Hippocampal formation (tissue), 2 donors: Measurements from ENCODE around the gene OR2AG1.

Experiments
- DNase-seq, 2 donors: peaks; one replicate each; lab custom pipeline; 2025; lab: John Stamatoyannopoulos, UW

Gene OR2AG1, protein sequence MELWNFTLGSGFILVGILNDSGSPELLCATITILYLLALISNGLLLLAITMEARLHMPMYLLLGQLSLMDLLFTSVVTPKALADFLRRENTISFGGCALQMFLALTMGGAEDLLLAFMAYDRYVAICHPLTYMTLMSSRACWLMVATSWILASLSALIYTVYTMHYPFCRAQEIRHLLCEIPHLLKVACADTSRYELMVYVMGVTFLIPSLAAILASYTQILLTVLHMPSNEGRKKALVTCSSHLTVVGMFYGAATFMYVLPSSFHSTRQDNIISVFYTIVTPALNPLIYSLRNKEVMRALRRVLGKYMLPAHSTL

DNA sequence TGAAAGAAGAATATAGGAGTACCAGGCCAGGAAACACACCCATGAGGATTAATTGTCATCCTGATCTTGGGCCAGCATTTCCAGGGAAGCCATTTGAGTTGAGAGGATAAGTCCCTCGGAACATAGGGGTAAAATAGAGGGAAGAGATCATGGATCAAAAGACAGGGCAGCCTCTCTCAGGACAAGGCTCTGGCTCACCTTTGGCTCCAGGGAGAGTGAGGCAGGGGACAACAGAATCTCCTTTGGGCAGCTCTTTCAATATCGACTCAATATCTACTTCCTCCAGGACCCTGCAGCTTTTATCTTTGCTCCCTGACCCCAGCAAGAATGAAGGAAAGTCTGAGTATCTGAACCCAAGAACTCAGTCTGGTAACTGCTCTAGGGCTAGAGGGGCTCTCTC, at the start of gene OR2AG1:
Gene OR2AG1, plus strand, starts transcription at position 301 of the 400 bp plus-strand sequence. CDS start 2,018 bp downstream, outside the sequence.
- no peak for DNase-seq

DNA sequence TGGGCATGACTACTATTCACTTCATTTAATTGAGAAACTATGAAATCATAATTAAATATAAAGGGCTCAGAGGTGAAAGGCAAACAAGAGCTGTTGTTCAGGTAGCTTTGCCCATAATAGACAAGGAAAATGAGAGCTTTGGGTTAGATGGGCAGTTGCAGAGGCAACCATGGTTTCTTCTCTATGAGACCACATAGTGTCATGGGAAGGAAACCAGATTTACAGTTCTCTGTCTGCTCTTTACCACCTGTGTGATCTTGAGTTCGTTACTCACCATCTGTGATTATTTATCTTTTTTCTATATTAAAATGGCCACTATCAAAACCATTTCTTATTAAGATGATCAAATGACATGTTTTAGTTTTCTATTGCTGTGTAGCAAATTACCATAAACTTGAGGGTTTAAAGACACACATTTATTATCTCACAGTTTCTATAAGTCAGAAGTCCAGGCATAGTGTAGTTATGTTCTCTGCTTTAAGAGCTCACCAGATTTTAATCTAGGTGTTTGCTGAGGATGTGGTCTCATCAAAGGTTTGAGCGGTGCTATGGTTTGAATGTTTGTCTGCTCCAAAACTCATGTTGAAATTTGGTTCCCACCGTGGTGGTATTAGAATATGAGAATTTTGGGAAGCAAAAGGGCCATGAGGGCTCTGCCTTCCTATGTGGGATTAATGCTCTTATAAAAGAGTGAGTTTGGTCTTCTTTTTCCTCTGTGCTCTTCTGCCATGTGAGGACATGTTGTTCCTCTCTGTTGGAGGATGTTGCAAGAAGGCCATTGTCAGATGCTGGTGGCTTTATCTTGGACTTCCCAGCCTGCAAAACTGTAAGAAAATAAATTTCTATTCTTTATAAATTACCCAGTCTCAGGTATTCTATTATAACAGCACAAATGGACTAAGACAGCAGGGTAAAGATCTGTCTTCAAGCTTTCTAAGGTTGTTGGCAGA, 49.2 kb upstream of the OR2AG1 start:
- no peak for DNase-seq

DNA sequence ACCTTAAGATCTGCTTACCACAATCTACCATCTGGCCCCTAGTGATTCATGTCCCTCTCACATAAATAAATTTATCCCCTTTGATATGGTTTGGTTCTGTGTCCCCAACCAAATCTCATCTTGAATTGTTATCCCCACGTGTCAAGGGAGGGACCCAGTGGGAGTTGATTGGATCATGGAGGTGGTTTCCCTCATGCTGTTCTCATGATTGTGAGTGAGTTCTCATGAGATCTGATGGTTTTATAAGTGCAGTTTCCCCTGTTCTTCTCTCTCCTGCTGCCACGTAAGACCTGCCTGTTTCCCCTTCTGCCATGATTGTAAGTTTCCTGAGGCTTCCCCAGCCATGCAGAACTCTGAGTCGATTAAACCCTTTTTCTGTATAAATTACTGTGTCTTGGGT, 48.2 kb upstream of the OR2AG1 start:
- DNase-seq = no peak

DNA sequence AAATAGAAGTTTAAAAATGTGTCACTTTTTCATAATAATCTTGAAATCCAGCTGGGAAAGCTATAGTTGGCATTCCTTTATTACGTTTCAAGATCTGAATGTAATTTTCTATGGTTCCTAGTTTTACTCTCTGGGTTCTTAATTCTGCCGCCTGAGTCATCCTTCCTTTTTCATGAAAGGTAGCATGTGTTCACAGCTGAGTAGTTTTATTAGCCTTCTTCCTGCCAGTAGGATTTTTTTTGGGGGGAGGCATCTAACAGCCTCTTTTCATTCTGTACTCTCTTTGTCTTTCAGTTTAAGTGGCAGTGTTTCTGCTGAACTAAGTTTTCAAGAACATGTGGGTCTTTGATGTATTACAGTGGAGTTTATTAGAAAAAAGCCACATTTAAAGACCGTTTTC, 47.5 kb upstream of the OR2AG1 start:
- DNase-seq = no peak

DNA sequence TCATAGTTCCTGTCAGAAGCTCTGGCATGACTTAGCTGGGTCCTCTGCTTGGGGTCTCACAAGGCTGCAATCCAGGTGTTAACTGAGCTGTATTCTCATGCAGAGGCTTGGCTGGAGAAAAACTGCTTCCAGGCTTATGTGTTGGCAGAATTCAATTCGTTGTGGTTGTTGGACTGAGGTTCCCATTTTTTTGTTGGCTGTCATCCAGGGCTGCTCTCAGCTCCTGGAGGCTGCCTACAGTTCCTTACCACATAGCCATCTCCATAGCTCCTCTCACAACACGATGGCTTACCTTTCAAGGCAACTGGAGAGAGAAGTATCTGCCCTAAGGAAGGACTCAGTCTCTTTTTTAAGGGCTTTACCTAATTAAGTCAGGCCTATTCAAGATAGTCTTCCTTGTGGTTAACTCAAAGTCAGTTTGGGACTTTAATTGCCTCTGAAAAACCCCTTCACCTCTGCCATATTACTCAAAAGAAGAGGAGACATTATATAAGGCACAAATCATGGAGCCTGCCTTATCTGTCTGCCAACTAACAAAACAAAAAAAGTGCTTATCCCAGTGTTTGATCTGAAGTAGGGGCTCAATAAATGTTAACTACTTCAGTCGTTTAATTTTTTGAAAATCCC, 46.2 kb upstream of the OR2AG1 start:
- no peak for DNase-seq

DNA sequence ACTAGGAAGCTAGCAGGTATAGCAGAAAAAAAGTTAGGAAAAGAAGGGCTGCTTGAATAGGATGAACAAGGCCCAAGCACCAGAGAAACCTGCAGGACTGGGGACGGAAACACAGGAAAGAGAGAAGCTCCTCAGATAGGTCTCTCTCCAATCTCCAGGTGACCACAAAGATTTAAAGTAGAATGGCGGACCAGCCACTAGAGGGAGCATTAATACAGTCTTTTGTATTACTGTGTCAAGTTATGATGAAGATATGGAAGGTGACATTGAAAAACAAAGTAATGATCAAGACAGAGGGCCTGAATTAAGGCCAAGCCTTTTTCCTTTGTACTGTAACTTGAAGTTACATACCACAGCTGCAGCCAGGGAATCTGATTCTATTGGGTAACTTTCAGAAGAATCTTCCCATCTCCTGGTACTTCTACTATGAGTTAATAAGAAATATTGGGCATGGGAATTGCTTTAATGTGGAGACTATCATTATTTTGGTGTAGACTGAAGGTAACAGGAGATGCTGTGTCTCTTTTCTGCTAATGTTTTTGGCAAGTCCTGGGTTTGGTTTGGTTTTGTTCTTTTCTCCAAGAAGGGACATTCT, 44.9 kb upstream of the OR2AG1 start:
- peak in 1 of 2 donors; percentile 0 for DNase-seq

DNA sequence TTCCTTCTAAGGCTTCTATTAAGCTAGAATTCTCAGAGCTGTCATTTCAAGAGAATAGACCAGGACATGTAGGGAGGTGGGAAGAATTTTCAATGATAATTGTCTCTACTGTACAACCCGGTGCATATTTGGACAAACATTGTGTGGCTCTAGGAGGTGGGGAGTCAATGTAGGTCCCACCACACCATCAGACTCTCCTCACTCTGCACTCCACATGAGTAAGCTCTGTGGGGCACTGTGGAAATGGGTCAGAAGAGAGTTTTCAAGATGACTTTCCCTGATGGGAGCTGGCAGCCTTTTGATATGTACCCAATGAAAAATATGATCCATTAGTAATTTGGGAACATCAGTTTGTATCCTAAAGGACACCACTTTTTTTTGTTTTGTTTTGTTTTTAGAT, 44.2 kb upstream of the OR2AG1 start:
- DNase-seq = no peak

DNA sequence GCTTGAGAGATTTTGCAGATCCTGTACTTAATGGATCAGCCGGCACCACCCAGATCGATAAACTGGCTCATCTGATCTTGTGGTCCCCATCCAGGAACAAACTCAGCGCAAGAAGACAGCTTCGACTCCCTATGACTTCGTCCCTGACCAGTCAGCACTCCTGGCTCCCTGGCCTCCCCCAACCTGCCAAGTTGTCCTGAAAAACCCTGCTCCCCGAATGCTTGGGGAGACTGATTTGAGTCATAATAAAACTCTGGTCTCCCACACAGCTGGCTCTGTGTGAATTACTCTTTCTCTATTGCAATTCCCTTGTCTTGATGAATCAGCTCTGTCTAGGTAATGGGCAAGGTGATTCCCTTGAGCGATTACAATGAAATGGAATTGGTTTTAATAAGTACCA, 40.6 kb upstream of the OR2AG1 start:
- DNase-seq = no peak

DNA sequence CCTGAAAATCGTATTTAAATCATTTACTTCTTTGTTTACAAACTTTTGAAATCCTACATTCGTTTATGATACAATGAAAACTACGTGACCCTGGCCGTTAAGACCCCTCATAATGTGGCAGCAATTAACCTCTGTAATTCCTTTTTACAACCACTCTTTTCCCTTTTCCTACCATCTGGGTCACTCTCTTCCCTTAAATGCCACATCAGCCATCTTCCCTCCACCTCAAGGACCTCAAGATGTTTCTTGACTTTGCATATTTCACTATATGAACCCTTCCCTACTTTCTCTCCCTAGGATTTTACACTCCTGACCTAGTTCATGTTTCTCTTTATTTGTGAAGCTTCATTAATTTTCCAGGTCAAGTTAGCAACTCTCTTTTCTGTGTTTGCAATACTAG, 37.8 kb upstream of the OR2AG1 start:
- no peak for DNase-seq

DNA sequence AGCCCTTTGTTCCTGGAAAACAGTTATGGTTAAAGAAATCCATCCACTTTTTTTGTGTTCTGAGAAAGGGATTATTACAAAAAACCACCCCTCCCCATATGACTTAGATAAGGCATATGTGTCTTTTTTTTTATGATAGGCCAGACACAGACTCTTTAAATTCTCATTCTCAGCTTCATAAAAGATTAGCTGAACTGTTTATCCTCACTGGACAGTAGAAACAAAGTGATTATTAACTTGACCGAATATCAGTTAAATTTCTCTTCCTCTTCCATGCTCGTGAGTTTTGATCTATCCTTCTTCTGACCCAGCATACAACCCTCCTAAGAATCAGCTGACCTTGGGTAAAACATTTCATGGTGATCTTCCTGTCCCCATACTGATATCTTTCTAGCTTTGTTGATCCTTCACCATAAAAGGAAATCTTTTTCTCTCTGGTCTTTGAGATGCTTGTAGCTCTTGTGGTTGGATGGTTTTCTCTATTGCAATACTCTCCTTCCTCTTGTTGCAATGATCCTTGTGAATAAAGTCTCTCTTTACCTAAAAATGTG, 37.3 kb upstream of the OR2AG1 start:
- DNase-seq = no peak

DNA sequence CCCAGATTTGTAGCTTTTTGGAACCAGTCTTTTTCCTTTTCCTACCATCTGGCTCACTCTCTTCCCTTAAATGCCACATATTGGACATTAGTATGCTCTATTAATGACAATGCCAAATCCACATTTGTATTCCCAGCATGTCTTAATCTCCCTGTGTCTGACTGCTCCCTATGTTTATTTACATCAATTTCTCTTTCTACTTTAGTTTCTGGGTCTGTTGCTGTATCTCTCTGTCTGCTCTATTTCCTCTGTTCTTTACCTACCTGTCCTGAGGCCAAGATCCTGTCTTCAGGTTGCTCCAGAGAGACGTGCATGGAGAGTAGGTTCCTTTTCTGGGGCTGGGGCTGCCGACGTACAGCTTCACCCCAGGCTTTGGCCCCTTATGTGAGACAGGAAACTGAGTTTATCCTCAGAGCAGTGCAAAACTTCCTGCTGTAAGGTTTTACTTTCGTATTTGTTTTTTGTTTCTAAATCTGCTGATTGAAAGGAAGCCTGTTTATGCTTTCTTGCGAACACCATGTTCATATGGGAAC, 36.7 kb upstream of the OR2AG1 start:
- no peak for DNase-seq

DNA sequence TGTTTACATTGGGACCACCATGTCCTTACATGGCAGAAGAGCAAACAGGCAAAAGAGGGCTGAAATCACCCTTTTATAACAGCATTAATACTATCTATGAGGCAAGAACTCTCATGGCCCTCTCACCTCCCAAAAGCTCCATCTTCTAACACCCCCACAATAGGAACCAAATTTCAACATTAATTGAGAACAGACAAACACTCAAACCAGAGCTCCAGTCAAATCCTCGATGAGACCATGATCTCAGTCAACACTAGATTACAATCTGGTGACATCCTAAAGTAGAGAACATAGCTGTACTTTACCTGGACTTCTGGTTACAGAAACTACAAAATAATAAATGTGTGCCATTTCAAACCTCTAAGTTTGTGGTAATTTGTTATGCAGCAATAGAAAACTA, 36.2 kb upstream of the OR2AG1 start:
- no peak for DNase-seq

DNA sequence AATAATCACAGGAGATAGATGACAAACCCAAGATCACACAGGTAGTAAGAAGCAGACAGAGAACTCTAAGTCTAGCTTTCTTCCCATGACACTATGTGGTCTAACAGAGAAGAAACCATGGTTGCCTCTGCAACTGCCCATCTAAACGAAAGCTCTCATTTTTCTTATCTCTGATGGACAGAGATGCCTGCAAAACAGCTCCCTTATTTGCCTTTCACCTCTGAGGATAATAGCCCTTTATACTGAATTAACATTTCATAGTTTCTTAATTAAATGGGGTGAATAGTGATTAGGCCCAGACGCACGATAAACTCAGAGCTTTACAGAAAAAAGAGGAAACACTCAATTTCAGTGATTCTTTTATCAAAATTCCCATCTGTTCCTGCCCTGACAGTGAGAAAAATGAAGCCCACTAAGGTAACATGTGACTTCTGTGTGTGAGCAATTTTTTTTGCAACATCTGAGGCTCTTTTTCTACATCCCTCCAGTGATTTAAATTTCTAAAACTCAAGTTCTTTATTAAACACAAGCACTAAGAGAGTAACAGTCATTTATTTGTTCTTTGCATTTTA, 35.6 kb upstream of the OR2AG1 start:
- no peak for DNase-seq

DNA sequence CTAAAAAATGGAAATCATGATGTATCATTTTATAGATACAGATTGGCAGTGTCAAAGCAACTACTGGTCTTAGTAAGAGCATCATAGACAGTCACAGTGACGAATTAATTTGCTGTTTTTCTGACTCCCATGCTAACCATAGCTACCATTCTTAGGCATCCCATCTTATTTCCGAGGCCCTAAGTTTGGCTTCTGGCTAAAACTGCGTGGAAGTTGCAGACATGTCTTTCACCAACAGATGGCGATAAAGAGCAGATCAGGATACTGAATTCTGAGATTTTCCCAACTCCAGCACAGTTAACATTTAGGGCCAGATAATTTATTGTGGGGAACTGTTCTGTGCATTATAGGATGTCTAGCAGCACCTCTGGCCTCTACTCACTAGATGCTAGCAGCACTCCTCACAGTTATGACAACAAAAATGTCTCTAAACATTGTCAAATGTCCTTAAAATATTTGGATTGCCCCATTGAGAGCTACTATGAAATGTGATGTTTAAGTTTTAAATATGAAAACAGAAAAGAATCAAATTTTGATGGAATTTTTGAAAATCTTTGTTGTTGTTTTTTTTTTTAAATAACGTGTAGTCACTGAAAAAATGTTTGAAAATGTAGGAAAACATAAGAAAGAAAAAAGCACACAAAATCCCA, 27.4 kb upstream of the OR2AG1 start:
- DNase-seq = peak in 1 of 2 donors; percentile 16

DNA sequence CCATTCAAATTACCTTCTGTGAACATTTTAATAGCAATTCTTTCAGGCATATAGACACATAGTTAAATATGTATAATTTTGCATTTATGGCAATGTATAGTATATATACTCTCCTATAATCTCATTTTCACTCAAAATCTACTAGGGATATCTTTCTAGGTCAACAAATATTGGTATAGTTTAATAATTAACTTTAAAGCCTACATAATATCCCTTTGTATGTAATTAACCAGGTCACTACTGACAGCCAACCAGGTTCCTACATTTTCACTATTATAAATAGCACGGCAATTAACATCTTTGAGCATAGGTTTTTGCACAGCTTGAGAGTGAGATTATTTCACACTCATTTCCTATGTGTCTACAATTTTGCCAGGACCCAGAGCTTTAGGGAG, 26.9 kb upstream of the OR2AG1 start:
- DNase-seq = no peak

DNA sequence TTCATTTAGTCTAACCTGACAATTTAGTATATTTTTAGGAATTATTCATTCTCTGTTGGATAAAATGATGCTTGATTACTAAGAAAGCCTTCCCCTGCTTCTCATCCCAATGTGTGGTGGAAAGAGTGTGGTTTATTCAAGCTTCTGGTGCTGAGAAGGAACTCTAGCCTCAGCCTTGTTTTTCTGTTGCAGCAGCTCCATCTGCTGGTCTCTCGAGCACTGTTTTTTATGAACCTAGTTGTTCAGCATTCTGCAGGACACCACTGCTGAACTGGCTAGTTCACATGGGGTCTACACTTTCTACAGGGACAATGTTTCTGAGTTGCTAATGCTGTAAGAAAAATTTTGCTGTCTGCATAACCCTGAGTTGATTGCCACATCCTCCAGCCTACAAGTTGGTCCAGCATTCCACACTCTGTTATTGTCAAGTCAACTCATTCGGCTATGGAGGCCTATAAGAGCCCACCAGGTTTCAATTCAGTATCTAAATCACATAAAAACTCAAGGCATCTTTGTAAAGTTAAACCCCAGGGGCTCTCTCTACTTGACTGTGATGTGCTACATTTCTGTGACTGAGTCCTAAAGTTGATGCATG, 25.4 kb upstream of the OR2AG1 start:
- peak; percentile 41 to 81 for DNase-seq

DNA sequence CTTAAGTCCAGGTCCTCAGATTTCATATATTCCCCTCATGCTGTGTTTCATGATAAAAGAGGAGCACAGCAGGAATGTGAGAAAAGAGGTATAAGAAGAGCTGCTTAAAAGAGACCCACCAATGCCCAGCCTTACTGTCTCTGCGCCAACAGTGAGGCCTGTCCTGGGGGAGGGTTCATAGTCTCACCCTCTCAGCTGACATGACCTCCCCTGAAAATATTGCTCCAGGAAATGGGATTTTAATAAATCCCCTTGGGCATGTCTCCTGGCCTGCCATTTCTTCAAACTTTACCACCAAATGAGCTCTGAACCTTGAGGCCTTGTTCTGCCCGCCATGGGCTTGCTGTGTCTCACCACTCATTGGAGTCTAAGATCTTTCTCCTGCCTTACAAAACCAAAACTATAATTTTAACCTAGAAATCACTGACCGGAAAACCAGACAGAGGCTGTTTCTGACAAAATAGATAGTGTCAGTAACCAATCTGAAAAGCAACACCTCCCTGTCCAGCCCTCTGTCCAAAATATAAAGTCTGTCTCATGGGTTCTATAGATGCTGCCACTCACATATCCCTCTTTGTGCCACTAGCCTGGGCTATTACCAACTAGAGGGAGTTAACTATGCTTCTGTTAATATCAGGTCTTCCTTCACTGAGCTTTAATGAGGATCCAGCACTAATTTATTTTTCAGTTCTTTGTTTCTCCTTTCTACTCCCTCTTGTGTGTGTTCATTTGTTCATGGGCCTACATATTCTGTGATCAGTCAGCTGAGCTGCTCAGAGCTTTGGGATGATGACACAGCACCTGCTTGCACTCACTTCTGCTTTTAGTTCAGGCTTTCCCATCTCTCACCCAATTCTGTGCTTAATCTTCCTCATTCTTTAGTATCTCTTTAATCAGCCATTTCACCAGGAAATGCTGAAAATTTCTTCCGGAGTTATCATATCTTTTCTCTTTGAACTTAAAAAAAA, 10.6 kb upstream of the OR2AG1 start, which contains the start of gene OR2AG2:
Gene OR2AG2, minus strand, starts transcription at position 51 of the 968 bp plus-strand sequence. CDS start 3,019 bp downstream, outside the sequence.
- no peak for DNase-seq

DNA sequence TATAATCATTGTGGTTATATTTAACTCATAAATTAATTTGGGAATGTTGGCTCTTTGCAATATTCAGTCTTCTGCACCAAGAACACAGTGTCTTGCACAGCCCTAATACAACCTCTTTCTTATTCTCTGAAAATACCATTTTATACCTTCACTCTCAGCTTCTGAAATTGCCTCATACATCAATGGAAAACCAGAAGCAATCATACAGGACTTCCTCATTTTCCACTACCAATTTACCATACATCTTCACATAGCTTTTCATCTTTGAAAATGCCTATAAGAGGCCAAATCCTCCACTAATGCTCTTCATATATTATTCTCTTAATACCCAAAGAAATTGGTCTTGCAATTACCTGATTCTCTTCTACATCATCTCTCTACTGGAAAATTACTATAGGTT, 4.3 kb upstream of the OR2AG1 start:
- no peak for DNase-seq

DNA sequence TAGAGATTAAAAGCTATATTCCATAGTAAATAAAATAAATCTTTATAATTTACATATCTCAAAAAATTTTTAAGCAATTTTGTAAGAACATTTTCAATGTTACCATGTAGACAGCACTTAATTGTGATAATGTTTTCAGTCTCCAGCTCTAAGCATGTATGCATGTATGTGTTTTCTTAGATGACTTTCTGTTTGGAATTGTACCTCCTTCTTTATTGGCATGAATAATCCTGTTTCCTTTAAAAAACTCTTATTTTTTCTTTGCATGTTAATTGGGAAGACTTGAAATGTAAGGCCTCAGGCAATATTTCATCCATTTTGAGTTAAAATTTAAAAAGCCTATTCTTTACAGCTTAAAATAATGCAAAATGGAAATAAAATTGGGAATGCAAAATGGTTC, 2.0 kb upstream of the OR2AG1 start:
- DNase-seq = no peak
